Measurements from ENCODE around the gene SLC8A1. TPM values are rescaled to one million over a fixed set of nuclear protein-coding genes. Genes with fewer than 3 reads are reported as not detected.
A peak's percentile ranks its signal among the peaks of the same experiment; 100 is the strongest.

The SLC8A1 gene
- total RNA-seq, 1 experiment from 2014 or later, result 1.7 TPM

DNA sequence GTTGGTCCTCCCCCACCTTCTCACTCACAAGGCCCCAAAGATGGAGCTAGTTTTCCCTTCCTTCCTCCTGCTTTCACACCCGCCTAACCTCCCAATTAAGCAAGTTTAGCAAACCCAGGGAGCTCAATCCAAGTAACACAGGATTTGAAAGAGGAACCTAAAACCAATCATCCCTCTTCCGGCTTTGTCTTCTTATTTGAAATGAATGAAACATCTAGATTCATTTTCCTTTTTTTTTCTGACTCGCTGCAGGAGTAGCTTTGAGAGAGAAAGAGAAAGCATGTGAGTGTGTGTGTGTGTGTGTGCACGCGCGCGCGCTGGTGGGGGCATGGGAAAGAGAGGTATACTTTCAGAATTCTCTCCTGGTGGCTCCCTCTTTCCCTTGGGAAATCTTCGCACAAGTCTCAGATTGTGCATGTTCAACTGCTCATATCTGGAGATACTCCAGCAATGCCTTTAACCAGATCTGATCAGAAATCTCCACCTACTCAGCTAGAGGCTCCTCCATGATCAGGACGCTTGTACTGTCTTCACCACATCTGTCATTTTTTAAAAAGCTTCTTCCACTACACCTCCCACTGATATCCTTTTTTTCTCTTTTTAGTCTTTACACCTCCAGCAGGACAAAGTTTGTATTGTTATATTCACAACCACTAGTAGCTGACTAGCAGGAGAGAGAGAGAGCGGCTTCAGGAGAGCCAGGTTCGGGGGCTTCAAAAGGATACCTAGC is 1.7 kb downstream of the SLC8A1 start:
- H3K36me3 ChIP-seq (replicated peaks; ENCODE audit: control insufficient read depth, insufficient read depth, low read length), result no peaks in the 10 kb centered on the region
- no peak overlapping the region for H3K4me3 ChIP-seq (ENCODE audit: insufficient read depth, low read depth, low read length)
- H3K27me3 ChIP-seq (ENCODE audit: control insufficient read depth, insufficient read depth, low read length), result peaks cover 35% of the 10 kb centered on the region
- peak; percentile 6 for DNase-seq

DNA sequence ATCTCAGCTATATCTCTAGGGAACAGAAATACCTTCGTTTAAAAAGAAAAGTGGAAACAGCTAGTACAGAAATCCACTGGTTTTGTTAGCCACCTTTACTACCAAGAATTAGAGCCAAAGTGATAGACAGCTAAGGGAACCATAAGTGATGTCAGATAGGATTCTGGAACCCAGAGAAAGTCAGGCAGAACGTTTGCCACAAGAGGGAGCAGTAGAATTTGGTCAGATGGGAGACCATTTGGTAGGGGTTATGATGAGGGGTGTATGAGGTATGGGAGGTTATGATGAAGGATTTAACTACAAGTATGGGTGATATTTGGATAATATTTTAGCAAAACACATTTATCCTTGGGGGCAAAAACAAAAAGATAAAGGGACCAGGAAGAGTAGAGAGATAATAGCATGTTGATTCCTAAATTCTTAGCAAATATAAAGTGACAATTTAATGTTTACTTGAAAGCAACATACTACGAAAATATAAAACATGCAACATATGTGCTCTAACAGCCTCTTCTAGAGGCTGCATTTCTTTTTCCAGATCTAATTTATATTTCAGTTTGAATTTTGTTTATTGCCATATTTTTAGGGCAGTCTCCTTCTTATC is 3.3 kb downstream of the SLC8A1 start:
- DNase-seq, result peak; percentile 30
- Histone ChIP-seq H3K27me3 (ENCODE audit: control insufficient read depth, insufficient read depth, low read length) (peaks cover 35% of the 10 kb centered on the region), H3K4me3 (ENCODE audit: insufficient read depth, low read depth, low read length) (no peak overlapping the region), H3K36me3 (replicated peaks; ENCODE audit: control insufficient read depth, insufficient read depth, low read length) (no peaks in the 10 kb centered on the region)

DNA sequence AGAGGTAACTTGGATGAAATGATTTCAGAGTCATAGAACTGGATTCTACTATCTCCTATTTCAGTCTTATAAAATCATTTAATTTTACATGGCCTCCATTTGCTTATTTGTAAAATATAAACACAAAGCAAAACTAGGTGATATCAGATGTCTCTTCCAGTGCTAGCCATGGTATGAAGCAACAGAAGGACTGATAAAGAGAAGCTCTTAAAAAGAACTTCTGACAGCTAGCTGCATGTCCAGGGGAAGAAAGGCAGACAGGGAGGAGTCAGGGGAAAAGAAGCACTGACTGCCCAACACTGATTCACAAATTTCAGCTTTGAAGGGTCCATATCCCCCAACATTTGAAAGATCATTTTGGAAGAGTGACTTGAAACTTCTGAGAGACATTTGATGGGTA is 6.4 kb downstream of the SLC8A1 start:
- no peaks in the 10 kb centered on the region for H3K36me3 ChIP-seq (replicated peaks; ENCODE audit: control insufficient read depth, insufficient read depth, low read length)
- peaks cover 6% of the 10 kb centered on the region for H3K27me3 ChIP-seq (ENCODE audit: control insufficient read depth, insufficient read depth, low read length)
- DNase-seq, result no peak
- no peak overlapping the region for H3K4me3 ChIP-seq (ENCODE audit: insufficient read depth, low read depth, low read length)

DNA sequence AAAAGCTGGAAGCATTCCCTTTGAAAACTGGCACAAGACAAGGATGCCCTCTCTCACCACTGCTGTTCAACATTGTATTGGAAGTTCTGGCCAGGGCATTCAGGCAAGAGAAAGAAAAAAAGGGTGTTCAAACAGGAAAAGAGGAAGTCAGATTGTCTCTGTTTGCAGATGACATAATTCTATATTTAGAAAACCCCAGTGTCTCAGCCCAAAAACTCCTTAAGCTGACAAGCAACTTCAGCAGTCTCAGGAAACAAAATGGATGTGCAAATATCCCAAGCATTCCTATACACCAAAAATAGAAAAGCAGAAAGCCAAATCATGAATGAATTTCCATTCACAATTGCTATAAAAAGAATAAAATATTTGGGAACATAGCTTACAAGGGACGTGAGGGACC is 11.1 kb downstream of the SLC8A1 start:
- H3K27me3 ChIP-seq (ENCODE audit: control insufficient read depth, insufficient read depth, low read length), result no peaks in the 10 kb centered on the region
- H3K36me3 ChIP-seq (replicated peaks; ENCODE audit: control insufficient read depth, insufficient read depth, low read length), result no peaks in the 10 kb centered on the region
- no peak for DNase-seq
- H3K4me3 ChIP-seq (ENCODE audit: insufficient read depth, low read depth, low read length), result no peak overlapping the region

DNA sequence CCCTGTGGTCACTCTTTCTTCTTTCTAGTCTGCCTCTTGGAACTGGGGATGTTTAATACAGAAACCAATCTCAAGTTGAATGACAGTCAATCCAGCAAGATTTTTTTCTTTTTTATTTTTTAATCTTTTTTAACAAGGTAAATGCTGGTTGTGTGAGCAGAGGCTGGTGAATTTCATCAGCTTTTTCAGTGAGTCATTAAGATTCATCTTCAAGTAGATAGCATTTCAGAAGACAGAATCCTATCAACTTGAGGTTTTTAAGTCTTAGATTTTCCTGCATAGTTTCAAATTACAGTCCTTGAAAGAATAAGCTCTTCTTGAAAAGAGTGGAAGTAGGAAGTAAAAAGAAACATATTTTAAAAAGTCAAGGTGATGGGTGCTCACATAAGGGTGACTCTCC is 12.4 kb downstream of the SLC8A1 start:
- no peak for DNase-seq
- no peaks in the 10 kb centered on the region for H3K27me3 ChIP-seq (ENCODE audit: control insufficient read depth, insufficient read depth, low read length)
- no peak overlapping the region for H3K4me3 ChIP-seq (ENCODE audit: insufficient read depth, low read depth, low read length)
- H3K36me3 ChIP-seq (replicated peaks; ENCODE audit: control insufficient read depth, insufficient read depth, low read length), result no peaks in the 10 kb centered on the region

DNA sequence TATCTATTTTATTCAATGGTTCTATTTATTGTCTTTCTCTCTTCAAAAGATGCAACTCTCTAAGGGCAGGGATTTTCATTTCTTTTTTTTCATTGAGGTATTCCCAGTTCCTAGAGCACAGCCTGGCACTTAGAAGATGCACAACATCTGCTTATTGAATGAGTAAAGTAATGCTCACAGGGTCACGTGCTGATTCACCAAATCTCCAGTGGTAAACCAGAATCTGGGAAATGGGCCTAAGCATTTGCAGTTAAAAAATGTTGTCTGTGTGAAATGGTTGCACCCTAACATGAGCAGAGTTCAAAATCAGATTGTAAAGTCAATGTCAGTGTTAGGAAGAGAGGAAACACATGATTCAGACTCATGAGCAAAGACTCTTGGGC is 15.8 kb downstream of the SLC8A1 start:
- DNase-seq, result no peak
- H3K36me3 ChIP-seq (replicated peaks; ENCODE audit: control insufficient read depth, insufficient read depth, low read length), result no peaks in the 10 kb centered on the region
- no peak overlapping the region for H3K4me3 ChIP-seq (ENCODE audit: insufficient read depth, low read depth, low read length)
- H3K27me3 ChIP-seq (ENCODE audit: control insufficient read depth, insufficient read depth, low read length), result no peaks in the 10 kb centered on the region

GRCh38 chr2:40435426-40436092 is 16.3 kb downstream of the SLC8A1 start:
- no peak for DNase-seq

DNA sequence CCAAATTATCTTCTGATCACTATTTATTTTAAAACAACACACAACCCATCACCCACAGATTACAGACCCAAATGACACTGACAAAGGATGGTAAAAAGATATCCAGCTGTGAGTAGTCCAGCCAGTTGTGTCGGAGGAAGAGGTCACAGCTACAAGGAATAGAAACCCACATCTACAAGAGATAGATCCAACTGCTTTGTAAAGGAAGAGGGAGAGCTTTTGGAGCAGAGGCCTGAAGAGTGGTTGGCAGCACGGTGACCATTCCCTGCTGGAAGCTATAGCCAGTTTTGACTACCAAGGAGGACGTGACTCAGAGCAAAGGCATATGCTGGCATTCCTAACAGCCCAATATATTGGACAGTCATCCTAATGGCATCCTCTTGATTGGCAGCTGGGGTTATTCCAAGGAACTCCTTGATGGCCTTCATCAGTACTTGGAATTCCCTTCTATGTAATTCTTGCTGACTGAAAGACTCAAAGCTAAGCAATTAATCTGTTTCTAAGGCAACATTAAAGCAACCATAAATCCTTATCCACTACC is 17.1 kb downstream of the SLC8A1 start:
- no peak for DNase-seq
- Histone ChIP-seq H3K36me3 (replicated peaks; ENCODE audit: control insufficient read depth, insufficient read depth, low read length) (no peaks in the 10 kb centered on the region), H3K4me3 (ENCODE audit: insufficient read depth, low read depth, low read length) (no peak overlapping the region), H3K27me3 (ENCODE audit: control insufficient read depth, insufficient read depth, low read length) (no peaks in the 10 kb centered on the region)

More at GRCh38 chr2:40435426-40436092, 16.3 kb downstream of the SLC8A1 start:
- H3K36me3 ChIP-seq (replicated peaks; ENCODE audit: control insufficient read depth, insufficient read depth, low read length), result no peaks in the 10 kb centered on the region
- H3K27me3 ChIP-seq (ENCODE audit: control insufficient read depth, insufficient read depth, low read length), result no peaks in the 10 kb centered on the region
- no peak overlapping the region for H3K4me3 ChIP-seq (ENCODE audit: insufficient read depth, low read depth, low read length)

- no peak for DNase-seq
- Histone ChIP-seq H3K36me3 (replicated peaks; ENCODE audit: control insufficient read depth, insufficient read depth, low read length) (no peaks in the 10 kb centered on the region), H3K27me3 (ENCODE audit: control insufficient read depth, insufficient read depth, low read length) (no peaks in the 10 kb centered on the region), H3K4me3 (ENCODE audit: insufficient read depth, low read depth, low read length) (no peak overlapping the region)
Observed at GRCh38 chr2:40433736-40434135, 18.2 kb downstream of the SLC8A1 start.

- DNase-seq, result no peak
- H3K36me3 ChIP-seq (replicated peaks; ENCODE audit: control insufficient read depth, insufficient read depth, low read length), result no peaks in the 10 kb centered on the region
- no peak overlapping the region for H3K4me3 ChIP-seq (ENCODE audit: insufficient read depth, low read depth, low read length)
- H3K27me3 ChIP-seq (ENCODE audit: control insufficient read depth, insufficient read depth, low read length), result no peaks in the 10 kb centered on the region
Observed at GRCh38 chr2:40432921-40433483, 18.9 kb downstream of the SLC8A1 start.

DNA sequence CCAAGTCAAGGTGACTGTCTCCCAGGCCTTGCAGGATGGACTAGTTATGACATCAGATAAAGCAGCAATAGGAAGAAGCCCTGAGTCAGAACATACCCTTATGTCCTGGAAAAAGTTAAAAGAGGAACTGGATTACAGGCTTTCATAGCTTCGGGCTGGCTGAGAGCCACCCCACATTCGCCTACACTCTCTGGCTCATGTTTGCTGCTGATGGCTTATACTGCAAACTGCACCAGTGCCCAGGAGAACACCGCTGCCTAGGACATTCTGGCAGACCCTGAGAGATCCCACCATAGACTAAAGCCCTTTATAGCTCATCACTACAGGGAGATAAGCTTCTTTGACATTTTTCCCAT is 20.3 kb downstream of the SLC8A1 start:
- no peaks in the 10 kb centered on the region for H3K27me3 ChIP-seq (ENCODE audit: control insufficient read depth, insufficient read depth, low read length)
- H3K36me3 ChIP-seq (replicated peaks; ENCODE audit: control insufficient read depth, insufficient read depth, low read length), result no peaks in the 10 kb centered on the region
- H3K4me3 ChIP-seq (ENCODE audit: insufficient read depth, low read depth, low read length), result no peak overlapping the region
- DNase-seq, result no peak

- H3K4me3 ChIP-seq (ENCODE audit: insufficient read depth, low read depth, low read length), result no peak overlapping the region
- H3K27me3 ChIP-seq (ENCODE audit: control insufficient read depth, insufficient read depth, low read length), result no peaks in the 10 kb centered on the region
- H3K36me3 ChIP-seq (replicated peaks; ENCODE audit: control insufficient read depth, insufficient read depth, low read length), result no peaks in the 10 kb centered on the region
- DNase-seq, result no peak
Observed at GRCh38 chr2:40430776-40431599, 20.9 kb downstream of the SLC8A1 start.

GRCh38 chr2:40428439-40428838 is 23.5 kb downstream of the SLC8A1 start:
- H3K36me3 ChIP-seq (replicated peaks; ENCODE audit: control insufficient read depth, insufficient read depth, low read length), result no peaks in the 10 kb centered on the region

DNA sequence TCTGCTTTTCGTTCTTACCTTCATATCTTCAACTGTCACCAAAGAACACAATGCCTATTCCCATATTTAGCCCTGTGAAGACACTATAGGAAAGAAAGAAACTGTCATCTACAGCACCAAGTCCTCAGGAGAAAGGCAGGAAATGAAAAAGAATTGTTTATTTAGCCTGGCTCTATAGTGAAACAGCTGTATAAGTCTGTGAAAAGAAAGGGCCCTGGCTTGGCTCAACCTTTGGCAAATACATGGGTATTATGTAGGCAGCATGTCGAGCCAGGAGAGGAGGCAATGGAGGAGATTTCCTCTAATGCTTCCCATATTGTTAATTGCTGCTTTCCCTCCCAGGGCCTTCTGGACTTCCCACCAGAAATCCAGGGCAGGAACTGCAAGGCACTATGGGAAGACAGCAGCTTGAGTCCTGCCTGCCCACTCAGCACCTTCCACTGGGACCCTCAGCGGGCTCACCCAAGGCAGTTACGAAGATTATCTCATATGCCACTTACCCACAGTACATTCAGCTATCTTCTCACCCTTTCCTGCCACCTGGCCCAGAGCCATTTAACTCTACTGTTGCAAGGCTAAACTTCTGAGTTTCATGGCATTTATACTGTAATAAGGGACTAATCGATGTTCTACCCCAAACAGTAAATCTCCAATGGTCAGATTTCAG is 30.1 kb downstream of the SLC8A1 start:
- DNase-seq, result no peak
- no peak overlapping the region for H3K4me3 ChIP-seq (ENCODE audit: insufficient read depth, low read depth, low read length)
- no peaks in the 10 kb centered on the region for H3K36me3 ChIP-seq (replicated peaks; ENCODE audit: control insufficient read depth, insufficient read depth, low read length)
- H3K27me3 ChIP-seq (ENCODE audit: control insufficient read depth, insufficient read depth, low read length), result no peaks in the 10 kb centered on the region

More at GRCh38 chr2:40428439-40428838, 23.5 kb downstream of the SLC8A1 start:
- no peak overlapping the region for H3K4me3 ChIP-seq (ENCODE audit: insufficient read depth, low read depth, low read length)
- no peak for DNase-seq
- H3K27me3 ChIP-seq (ENCODE audit: control insufficient read depth, insufficient read depth, low read length), result no peaks in the 10 kb centered on the region

Data from H7 (cell line).